ENCODE measurements around the gene MYMX. TPM values are rescaled to one million over a fixed set of nuclear protein-coding genes. Genes with fewer than 3 reads are reported as not detected.

MYMX gene
- total RNA-seq, 6 donors from 2014 or later, result 0.46 TPM; not detected in 5

DNA sequence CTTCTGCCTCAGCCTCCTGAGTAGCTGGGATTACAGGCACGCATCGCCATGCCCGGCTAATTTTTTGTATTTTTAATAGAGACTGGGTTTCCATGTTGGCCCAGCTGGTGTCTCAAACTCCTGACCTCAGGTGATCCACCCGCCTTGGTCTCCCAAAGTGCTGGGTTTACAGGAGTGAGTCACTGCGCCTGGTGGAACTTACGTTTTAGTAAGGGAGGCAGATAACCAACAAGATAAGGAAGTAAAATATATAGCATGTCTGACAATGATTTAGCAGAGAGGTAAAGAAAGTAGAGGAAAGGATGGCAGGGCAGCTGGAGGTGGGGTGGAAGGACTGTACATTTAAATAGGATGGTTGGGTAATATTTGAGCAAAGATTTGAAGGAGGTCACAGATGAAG, 12.8 kb upstream of the MYMX start:
- 85 to 87% methylated on average over 6 of the region's 6 CpGs for WGBS, 2 donors

GRCh38 chr6:44207966-44208365, 8.8 kb upstream of the MYMX start:
- no peak overlapping the region for H3K27ac ChIP-seq
- H3K4me3 ChIP-seq, result no peak overlapping the region
- H3K9me3 ChIP-seq, result no peaks in the 10 kb centered on the region
- H3K27me3 ChIP-seq, result no peaks in the 10 kb centered on the region
- DNase-seq (no peak), ATAC-seq (ENCODE audit: low FRiP score in 2 of 2) (no peak)
- H3K36me3 ChIP-seq, result no peaks in the 10 kb centered on the region
- H3K4me1 ChIP-seq, result no peaks in the 10 kb centered on the region
- 93 to 94% methylated on average over 6 of the region's 6 CpGs for WGBS, 2 donors
- TF ChIP-seq EP300 (IDR thresholded peaks at IDR 0.05) (no peak), POLR2AphosphoS5 (IDR thresholded peaks at IDR 0.05) (no peak), POLR2A (IDR thresholded peaks at IDR 0.05) (no peak)
- TF ChIP-seq, protein P1, sequence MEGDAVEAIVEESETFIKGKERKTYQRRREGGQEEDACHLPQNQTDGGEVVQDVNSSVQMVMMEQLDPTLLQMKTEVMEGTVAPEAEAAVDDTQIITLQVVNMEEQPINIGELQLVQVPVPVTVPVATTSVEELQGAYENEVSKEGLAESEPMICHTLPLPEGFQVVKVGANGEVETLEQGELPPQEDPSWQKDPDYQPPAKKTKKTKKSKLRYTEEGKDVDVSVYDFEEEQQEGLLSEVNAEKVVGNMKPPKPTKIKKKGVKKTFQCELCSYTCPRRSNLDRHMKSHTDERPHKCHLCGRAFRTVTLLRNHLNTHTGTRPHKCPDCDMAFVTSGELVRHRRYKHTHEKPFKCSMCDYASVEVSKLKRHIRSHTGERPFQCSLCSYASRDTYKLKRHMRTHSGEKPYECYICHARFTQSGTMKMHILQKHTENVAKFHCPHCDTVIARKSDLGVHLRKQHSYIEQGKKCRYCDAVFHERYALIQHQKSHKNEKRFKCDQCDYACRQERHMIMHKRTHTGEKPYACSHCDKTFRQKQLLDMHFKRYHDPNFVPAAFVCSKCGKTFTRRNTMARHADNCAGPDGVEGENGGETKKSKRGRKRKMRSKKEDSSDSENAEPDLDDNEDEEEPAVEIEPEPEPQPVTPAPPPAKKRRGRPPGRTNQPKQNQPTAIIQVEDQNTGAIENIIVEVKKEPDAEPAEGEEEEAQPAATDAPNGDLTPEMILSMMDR (IDR thresholded peaks at IDR 0.05), result no peak

More for the DNA sequence above, 12.8 kb upstream of the MYMX start:
- Histone ChIP-seq H3K4me1 (no peaks in the 10 kb centered on the region), H3K27me3 (no peaks in the 10 kb centered on the region), H3K36me3 (no peaks in the 10 kb centered on the region), H3K4me3 (no peak overlapping the region), H3K9me3 (no peaks in the 10 kb centered on the region), H3K27ac (no peak overlapping the region)
- ATAC-seq (ENCODE audit: low FRiP score in 2 of 2) (no peak), DNase-seq (no peak)
- no peak for TF ChIP-seq EP300 (IDR thresholded peaks at IDR 0.05)
- TF ChIP-seq, protein P1 (IDR thresholded peaks at IDR 0.05), result no peak
- no peak for TF ChIP-seq POLR2A (IDR thresholded peaks at IDR 0.05)
- TF ChIP-seq POLR2AphosphoS5 (IDR thresholded peaks at IDR 0.05), result no peak

DNA sequence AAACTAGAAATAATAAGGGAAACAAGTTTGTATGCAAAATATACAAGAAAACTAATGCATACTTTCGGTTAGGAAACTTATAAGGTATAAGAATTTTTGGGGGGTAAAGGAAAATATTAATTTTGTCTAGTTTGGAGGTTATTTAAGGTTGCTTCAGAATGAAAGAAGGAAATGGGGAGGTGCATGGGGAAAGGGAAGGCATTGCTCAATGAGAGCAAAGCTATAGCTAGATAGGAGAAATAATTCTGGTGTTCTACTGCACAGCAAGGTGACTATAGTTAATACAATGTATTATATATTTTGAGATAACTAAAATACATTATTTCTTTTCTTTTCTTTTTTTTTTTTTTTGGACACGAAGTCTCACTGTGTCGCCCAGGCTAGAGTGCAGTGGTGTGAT, 5.4 kb upstream of the MYMX start:
- no peak for DNase-seq
- H3K27ac ChIP-seq, result no peak overlapping the region
- no peaks in the 10 kb centered on the region for H3K9me3 ChIP-seq
- no peak for ATAC-seq (ENCODE audit: low FRiP score in 2 of 2)
- 77 to 86% methylated on average over 3 of the region's 3 CpGs for WGBS, 2 donors
- TF ChIP-seq POLR2AphosphoS5 (IDR thresholded peaks at IDR 0.05) (no peak), EP300 (IDR thresholded peaks at IDR 0.05) (no peak), POLR2A (IDR thresholded peaks at IDR 0.05) (no peak)
- TF ChIP-seq, protein P1 (IDR thresholded peaks at IDR 0.05), result no peak
- H3K27me3 ChIP-seq, result no peaks in the 10 kb centered on the region
- H3K36me3 ChIP-seq, result no peaks in the 10 kb centered on the region
- H3K4me3 ChIP-seq, result no peak overlapping the region
- peaks cover 0 to 1% (median 0%) of the 10 kb centered on the region in 4 donors for H3K4me1 ChIP-seq

DNA sequence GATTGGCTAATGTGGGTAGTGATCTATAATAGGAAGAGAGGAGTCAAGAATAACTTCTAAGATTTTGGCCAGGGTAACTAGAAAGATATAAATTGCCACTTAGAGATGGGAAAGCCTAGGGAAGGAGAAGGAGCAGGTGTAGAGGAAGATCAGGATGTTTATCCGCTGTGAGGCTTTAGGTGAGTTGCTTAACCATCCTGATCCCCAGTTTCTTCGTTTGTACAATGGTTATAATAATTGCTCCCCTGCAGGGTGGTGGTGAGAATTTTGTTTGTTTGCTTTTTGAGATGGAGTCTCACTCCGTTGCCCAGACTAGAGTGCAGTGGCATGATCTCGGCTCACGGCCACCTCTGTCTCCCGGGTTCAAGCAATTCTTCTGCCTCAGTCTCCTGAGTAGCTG, 2.4 kb upstream of the MYMX start:
- H3K4me1 ChIP-seq, result peaks cover 23 to 29% (median 26%) of the 10 kb centered on the region in 4 donors
- 89 to 92% methylated on average over 6 of the region's 6 CpGs for WGBS, 2 donors
- H3K36me3 ChIP-seq, result no peaks in the 10 kb centered on the region
- H3K9me3 ChIP-seq, result no peaks in the 10 kb centered on the region
- DNase-seq (no peak), ATAC-seq (ENCODE audit: low FRiP score in 2 of 2) (no peak)
- H3K27me3 ChIP-seq, result no peaks in the 10 kb centered on the region
- TF ChIP-seq EP300 (IDR thresholded peaks at IDR 0.05), result no peak
- TF ChIP-seq, protein P1 (IDR thresholded peaks at IDR 0.05), result no peak
- TF ChIP-seq POLR2AphosphoS5 (IDR thresholded peaks at IDR 0.05), result no peak
- no peak for TF ChIP-seq POLR2A (IDR thresholded peaks at IDR 0.05)
- H3K4me3 ChIP-seq, result no peak overlapping the region
- H3K27ac ChIP-seq, result no peak overlapping the region
